ENCODE data around the gene ZDHHC16.
"Not testable (repeated sequence)": the region's sequence is repeated elsewhere in the genome, so short reads cannot be mapped to it uniquely, and the experiment has no call there.

Gene ZDHHC16

DNA sequence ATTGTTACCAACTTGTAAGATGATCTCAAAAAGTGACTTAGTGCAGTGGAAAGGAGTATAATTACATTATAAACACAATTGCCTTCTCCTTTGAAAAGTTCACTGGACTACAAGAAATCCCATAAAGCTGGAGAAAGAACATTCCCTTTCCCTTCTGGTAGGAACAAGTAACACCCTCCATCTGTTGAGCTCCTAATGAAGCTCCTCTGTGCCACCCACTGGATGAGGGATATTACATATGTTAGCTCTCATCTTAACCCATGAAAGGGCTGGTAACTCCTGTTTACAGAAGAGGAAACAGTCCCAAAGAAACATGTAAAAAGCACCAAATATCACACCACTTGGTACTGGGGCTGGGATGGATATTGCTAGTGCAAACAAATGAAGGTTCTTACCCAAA is 11.9 kb upstream of the ZDHHC16 start:
- DNase-seq (ENCODE audit: low read depth in 4 of 4, low spot score in 1 of 4) = no peak

DNA sequence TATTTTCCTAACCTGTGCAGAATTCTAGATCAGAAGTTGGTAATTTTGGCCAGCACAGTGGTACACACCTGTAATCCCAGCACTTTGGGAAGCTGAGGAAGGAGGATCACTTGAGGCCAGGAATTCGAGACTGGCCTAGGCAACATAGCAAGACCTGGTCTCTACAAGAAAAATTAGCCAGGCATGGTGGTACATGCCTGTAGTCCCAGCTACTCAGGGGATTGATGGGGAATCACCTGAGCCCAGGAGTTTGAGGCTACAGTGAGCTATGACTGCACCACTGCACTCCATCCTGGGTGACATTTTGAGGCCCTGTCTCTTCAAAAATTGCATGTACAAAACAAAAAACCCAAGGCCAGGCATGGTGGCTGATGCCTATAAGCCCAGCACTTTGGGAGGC is 11.4 kb upstream of the ZDHHC16 start:
- no peak for DNase-seq (ENCODE audit: low read depth in 4 of 4, low spot score in 1 of 4)

DNA sequence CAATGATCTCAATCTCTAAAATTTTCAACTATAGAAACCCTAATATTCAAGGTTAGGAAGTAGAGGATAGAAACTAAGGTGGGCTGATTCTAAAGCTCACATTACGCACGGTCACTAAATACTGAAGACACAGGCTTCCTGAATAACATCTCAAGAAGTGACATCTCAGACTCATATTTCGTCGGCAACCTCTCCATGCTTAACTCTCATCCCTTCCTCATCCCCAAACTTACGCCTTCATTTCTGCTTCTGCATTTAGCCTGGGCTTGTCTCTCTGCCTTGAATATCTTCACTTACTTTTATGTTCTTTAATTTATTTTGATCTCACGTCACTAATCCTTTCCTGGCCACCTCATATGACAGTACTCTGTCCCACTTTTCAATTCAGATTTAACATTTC is 10.8 kb upstream of the ZDHHC16 start:
- no peak for DNase-seq (ENCODE audit: low read depth in 4 of 4, low spot score in 1 of 4)

GRCh38 chr10:97442277-97442676 is 3.7 kb upstream of the ZDHHC16 start:
- no peak for DNase-seq (ENCODE audit: low read depth in 4 of 4, low spot score in 1 of 4)

- DNase-seq (ENCODE audit: low read depth in 4 of 4, low spot score in 1 of 4) = no peak
Measured at GRCh38 chr10:97444212-97444611, 1.8 kb upstream of the ZDHHC16 start.

DNA sequence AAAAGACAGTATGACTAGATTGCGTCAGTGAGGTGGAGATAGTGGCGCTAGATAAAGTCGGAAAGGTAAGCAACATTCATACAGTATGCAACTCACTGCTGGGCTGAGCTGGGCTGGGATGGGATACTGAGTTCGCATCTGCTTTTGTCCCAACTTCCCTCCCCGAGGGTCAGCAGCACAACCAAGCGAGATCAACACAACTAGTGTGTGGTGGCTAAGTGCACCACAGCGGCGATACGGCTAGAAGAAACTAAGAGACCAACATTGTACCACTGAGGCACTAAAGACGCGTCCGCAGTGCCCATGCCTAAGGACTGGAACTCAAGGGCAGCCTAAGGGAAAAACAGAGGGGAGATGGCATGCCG is 636 bp upstream of the ZDHHC16 start:
- DNase-seq (ENCODE audit: low read depth in 4 of 4, low spot score in 1 of 4) = no peak

- no peak for DNase-seq (ENCODE audit: low read depth in 4 of 4, low spot score in 1 of 4)
Measured at GRCh38 chr10:97450828-97451227, 4.9 kb downstream of the ZDHHC16 start.

GRCh38 chr10:97451605-97452004 is 5.6 kb downstream of the ZDHHC16 start:
- no peak for DNase-seq (ENCODE audit: low read depth in 4 of 4, low spot score in 1 of 4)

- DNase-seq (ENCODE audit: low read depth in 4 of 4, low spot score in 1 of 4) = no peak
Measured at GRCh38 chr10:97452352-97452751, 6.4 kb downstream of the ZDHHC16 start.

GRCh38 chr10:97454330-97455036 is 8.5 kb downstream of the ZDHHC16 start:
- DNase-seq (ENCODE audit: low read depth in 4 of 4, low spot score in 1 of 4) = no peak

- no peak for DNase-seq (ENCODE audit: low read depth in 4 of 4, low spot score in 1 of 4)
Measured at GRCh38 chr10:97456034-97456685, 10.2 kb downstream of the ZDHHC16 start.

- no peak for DNase-seq (ENCODE audit: low read depth in 4 of 4, low spot score in 1 of 4)
Measured at GRCh38 chr10:97456686-97457065, 10.7 kb downstream of the ZDHHC16 start.

GRCh38 chr10:97459111-97459510 is 13.1 kb downstream of the ZDHHC16 start:
- DNase-seq (ENCODE audit: low read depth in 4 of 4, low spot score in 1 of 4) = no peak

- no peak for DNase-seq (ENCODE audit: low read depth in 4 of 4, low spot score in 1 of 4)
Measured at GRCh38 chr10:97459933-97460332, 14.0 kb downstream of the ZDHHC16 start.

GRCh38 chr10:97462309-97462708 is 16.3 kb downstream of the ZDHHC16 start:
- DNase-seq (ENCODE audit: low read depth in 4 of 4, low spot score in 1 of 4) = no peak

- no peak for DNase-seq (ENCODE audit: low read depth in 4 of 4, low spot score in 1 of 4)
Measured at GRCh38 chr10:97463363-97464132, 17.6 kb downstream of the ZDHHC16 start.

GRCh38 chr10:97464226-97464625 is 18.3 kb downstream of the ZDHHC16 start:
- no peak for DNase-seq (ENCODE audit: low read depth in 4 of 4, low spot score in 1 of 4)

GRCh38 chr10:97465982-97466381 is 20.0 kb downstream of the ZDHHC16 start:
- no peak for DNase-seq (ENCODE audit: low read depth in 4 of 4, low spot score in 1 of 4)

DNA sequence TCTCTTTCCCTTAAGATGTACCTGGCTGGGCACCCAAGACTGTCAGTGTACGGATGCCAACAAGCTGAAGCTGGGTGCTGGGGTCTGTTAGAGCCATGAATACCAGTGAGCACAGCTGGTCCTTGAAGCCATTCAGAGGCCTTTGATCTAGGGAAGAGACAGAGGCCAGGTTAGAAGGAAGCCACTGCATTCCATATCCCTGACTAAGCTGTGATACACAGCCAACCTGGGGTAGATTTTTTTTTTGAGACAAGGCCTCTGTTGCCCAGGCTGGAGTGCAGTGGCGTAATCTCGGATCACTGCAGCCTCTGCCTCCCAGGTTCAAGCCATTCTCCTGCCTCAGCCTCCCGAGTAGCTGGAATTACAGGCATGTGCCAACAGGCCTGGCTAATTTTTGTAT is 20.8 kb downstream of the ZDHHC16 start:
- no peak for DNase-seq (ENCODE audit: low read depth in 4 of 4, low spot score in 1 of 4)

DNA sequence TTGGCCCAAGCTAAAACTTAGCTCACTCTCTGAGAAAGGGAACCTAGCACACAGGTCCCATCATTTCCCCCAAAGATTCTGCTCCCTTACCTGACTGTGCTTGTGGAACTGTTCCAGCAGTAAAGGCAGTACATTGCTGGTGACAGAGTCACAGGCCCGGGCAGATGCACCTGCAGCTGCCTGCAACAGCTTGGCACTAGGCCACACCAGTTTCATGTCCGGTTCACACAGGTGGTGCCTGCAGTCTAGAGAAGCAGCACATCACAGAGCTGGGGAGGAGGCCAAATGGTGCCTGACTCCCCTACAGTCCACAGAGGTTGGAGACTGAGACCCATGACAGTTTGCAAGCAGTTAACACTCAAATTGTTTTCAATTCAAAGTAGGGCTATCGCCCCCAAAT is 22.2 kb downstream of the ZDHHC16 start:
- DNase-seq (ENCODE audit: low read depth in 4 of 4, low spot score in 1 of 4) = no peak

- not testable (repeated sequence) for DNase-seq (ENCODE audit: low read depth in 4 of 4, low spot score in 1 of 4)
Measured at GRCh38 chr10:97468781-97469180, 22.8 kb downstream of the ZDHHC16 start.

DNA sequence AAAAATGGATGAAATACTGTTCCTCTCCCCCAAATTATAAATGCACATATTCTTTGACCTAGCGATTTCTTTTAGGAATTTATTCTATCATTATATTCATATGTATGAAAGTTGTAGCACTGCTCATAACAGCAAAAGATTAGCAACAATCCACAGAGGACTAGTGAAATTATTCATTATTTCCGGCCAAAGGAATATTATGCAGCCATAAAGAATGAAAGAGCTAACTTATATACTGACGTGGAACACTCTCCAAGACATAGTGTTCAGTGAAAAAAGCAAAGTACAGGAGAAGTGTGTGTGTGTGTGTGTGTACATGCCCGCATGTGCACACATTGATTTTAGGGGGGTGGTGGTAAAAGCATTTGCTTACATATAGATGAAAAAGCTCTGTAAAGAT is 28.9 kb downstream of the ZDHHC16 start:
- DNase-seq (ENCODE audit: low read depth in 4 of 4, low spot score in 1 of 4) = no peak
